Erythroblast (primary cell): ENCODE results near the gene ME3.

Source experiments
- GATA1 ChIP-seq: IDR thresholded peaks from 2 replicates; pipeline ENCODE4 v1.6.1; 2011; ENCODE audit warnings: low read depth, mild to moderate bottlenecking, control low read depth, low read length, moderate library complexity
- POLR2A ChIP-seq: IDR thresholded peaks from 2 replicates; pipeline ENCODE4 v1.6.1; 2011; ENCODE audit warnings: mild to moderate bottlenecking, low read length

DNA sequence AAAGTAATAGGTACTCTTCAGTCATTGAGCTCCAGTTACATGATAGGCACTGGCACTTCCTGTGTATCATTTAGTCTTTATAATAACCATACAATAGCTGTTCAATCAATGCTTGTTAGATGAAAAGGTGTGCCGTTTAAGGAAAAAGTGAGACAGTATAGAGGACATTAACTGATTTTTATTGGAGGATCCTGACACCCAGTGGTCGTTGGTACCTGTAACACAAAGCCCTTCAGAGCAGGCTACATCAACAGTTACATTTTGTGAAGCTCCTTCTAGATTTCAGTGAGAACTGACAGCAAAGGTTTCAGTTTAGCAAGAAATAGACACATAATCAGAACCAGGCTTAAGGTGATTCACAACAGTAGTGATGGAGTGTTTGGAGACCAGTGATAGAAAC is 253.5 kb downstream of the ME3 start:
- no peak for TF ChIP-seq POLR2A
- no peak for TF ChIP-seq GATA1
